Mesendoderm (in vitro differentiated cells): ENCODE data around the gene CNDP1. TPM values are rescaled to one million over a fixed set of nuclear protein-coding genes. Genes with fewer than 3 reads are reported as not detected.

Source experiments
- DNase-seq: peaks from one replicate; pipeline ENCODE4 v3.0.0; 2013
- H2AK5ac ChIP-seq: 2 replicates; pipeline ENCODE4 v1.6.1; 2013; ENCODE audit warnings: low read length, inconsistent platforms
- H2BK120ac ChIP-seq: 2 replicates; pipeline ENCODE4 v1.6.1; 2013; ENCODE audit warnings: low read depth, mild to moderate bottlenecking, low read length, moderate library complexity, mixed read lengths
- H2BK15ac ChIP-seq: replicated peaks from 2 replicates; pipeline ENCODE4 v1.6.1; 2013; ENCODE audit warnings: low read depth, mild to moderate bottlenecking, moderate library complexity
- H2BK5ac ChIP-seq: 2 replicates; pipeline ENCODE4 v1.6.1; 2013; ENCODE audit warnings: low read length, inconsistent platforms
- H3K18ac ChIP-seq: 2 replicates; pipeline ENCODE4 v1.6.1; 2013; ENCODE audit warnings: mild to moderate bottlenecking, low read length, mixed read lengths
- H3K23ac ChIP-seq: one replicate; pipeline ENCODE4 v1.6.1; 2013; ENCODE audit warnings: low read length
- H3K27ac ChIP-seq: 2 replicates; pipeline ENCODE4 v1.5.1; 2013; ENCODE audit warnings: low read depth, mild to moderate bottlenecking, inconsistent platforms, low read length, moderate library complexity
- H3K27me3 ChIP-seq: 2 replicates; pipeline ENCODE4 v1.6.1; 2013; ENCODE audit warnings: low read length, control low read depth, mild to moderate bottlenecking, inconsistent platforms; ENCODE audit not compliant: insufficient read depth, poor library complexity
- H3K36me3 ChIP-seq: 2 replicates; pipeline ENCODE4 v1.6.1; 2013; ENCODE audit warnings: low read length, inconsistent platforms; ENCODE audit not compliant: control insufficient read depth, insufficient read depth
- H3K4ac ChIP-seq: one replicate; pipeline ENCODE4 v1.6.1; 2013; ENCODE audit warnings: low read depth, mild to moderate bottlenecking, low read length, moderate library complexity
- H3K4me1 ChIP-seq: 2 replicates; pipeline ENCODE4 v1.6.1; 2013; ENCODE audit warnings: low read depth, low read length, inconsistent platforms; ENCODE audit not compliant: control insufficient read depth
- H3K4me2 ChIP-seq: 2 replicates; pipeline ENCODE4 v1.6.1; 2013; ENCODE audit warnings: low read length
- H3K4me3 ChIP-seq: 2 replicates; pipeline ENCODE4 v1.5.1; 2013; ENCODE audit warnings: mild to moderate bottlenecking, low read length
- H3K56ac ChIP-seq: one replicate; pipeline ENCODE4 v1.6.1; 2013; ENCODE audit warnings: low read length
- H3K79me1 ChIP-seq: 2 replicates; pipeline ENCODE4 v1.6.1; 2013; ENCODE audit warnings: low read length, inconsistent platforms
- H3K79me2 ChIP-seq: 2 replicates; pipeline ENCODE4 v1.6.1; 2013; ENCODE audit warnings: mild to moderate bottlenecking, low read length; ENCODE audit not compliant: control insufficient read depth, insufficient read depth
- H3K9ac ChIP-seq: 2 replicates; pipeline ENCODE4 v1.6.1; 2013; ENCODE audit warnings: low read length, inconsistent platforms
- H4K5ac ChIP-seq: one replicate; pipeline ENCODE4 v1.6.1; 2013; ENCODE audit warnings: low read length
- H4K8ac ChIP-seq: one replicate; pipeline ENCODE4 v1.6.1; 2013; ENCODE audit warnings: low read depth, mild to moderate bottlenecking, control low read depth, low read length, moderate library complexity
- WGBS: extraction: QIAGEN DNeasy Blood & Tissue Kit; methylation state at CpG from one replicate; pipeline ENCODE4 v1.1.7; 2013; ENCODE audit warnings: low lambda C conversion rate, missing lambda C conversion rate; ENCODE audit not compliant: insufficient coverage; ENCODE audit errors: extremely low coverage; 5-methylcytosine and 5-hydroxymethylcytosine counted together
- polyA plus RNA-seq, 2 experiments: library from polyadenylated mRNA; stranded (reverse); fragments of 200-250 nt; gene quantifications; one replicate each; pipeline ENCODE4 v1.2.3, GENCODE V29; 2013

CNDP1 gene, protein sequence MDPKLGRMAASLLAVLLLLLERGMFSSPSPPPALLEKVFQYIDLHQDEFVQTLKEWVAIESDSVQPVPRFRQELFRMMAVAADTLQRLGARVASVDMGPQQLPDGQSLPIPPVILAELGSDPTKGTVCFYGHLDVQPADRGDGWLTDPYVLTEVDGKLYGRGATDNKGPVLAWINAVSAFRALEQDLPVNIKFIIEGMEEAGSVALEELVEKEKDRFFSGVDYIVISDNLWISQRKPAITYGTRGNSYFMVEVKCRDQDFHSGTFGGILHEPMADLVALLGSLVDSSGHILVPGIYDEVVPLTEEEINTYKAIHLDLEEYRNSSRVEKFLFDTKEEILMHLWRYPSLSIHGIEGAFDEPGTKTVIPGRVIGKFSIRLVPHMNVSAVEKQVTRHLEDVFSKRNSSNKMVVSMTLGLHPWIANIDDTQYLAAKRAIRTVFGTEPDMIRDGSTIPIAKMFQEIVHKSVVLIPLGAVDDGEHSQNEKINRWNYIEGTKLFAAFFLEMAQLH
- polyA plus RNA-seq (2013, experiment 1 of 2) = 0.04 TPM
- 0.03 TPM for polyA plus RNA-seq (2013, experiment 2 of 2)

DNA sequence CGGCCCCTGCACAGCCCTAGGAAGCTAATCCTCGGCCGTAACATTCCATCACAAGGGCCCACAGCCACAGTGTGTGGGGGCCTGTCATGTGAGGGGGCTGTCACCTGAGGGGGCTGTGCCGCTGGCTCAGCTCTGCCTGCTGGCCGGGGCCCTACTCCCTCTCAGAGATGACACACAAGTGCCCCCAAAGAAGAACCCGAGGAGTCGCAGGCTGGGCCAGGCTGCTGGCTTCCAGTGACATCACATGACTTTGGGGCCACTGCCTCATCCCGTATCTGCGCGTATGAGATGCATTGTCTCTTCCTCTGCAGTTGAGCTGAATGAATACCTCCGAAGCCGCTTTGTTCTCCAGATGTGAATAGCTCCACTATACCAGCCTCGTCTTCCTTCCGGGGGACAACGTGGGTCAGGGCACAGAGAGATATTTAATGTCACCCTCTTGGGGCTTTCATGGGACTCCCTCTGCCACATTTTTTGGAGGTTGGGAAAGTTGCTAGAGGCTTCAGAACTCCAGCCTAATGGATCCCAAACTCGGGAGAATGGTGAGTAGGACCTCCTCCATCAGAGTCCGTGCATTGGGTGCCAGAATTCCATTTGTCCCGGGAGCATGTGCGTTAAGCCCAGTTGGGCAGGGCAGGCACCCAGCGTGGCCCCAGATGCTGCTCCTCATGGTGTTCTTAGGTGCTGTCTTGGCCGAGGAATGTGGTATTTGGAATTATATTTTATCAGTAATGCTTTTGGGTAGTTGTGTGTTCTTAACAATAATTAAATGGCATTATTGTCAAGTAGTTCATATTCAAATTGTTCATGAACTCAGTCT lies at the start of gene CNDP1:
Gene CNDP1 (plus strand): TSS at position 351 of the 820 bp plus-strand sequence. CDS start 168 bp downstream, at position 519.
- Histone ChIP-seq H3K27me3 (no peaks in the 10 kb centered on the region), H4K5ac (no peak within 1 kb of the TSS), H3K18ac (no peak within 1 kb of the TSS), H3K4me2 (no peak within 1 kb of the TSS), H3K79me2 (no peaks in the 10 kb centered on the region), H3K79me1 (no peaks in the 10 kb centered on the region), H2BK5ac (no peak within 1 kb of the TSS), H3K36me3 (no peaks in the 10 kb centered on the region), H3K56ac (no peak within 1 kb of the TSS), H3K23ac (no peak within 1 kb of the TSS), H2AK5ac (no peak within 1 kb of the TSS), H3K4me3 (no peak within 1 kb of the TSS), H2BK120ac (no peak within 1 kb of the TSS), H4K8ac (no peak within 1 kb of the TSS), H3K4me1 (no peaks in the 10 kb centered on the region), H3K4ac (no peak within 1 kb of the TSS), H3K27ac (no peak within 1 kb of the TSS), H2BK15ac (no peak within 1 kb of the TSS), H3K9ac (no peak within 1 kb of the TSS)
- no CpG with 5 or more reads among the region's 21 CpGs for WGBS
- no peak for DNase-seq

DNA sequence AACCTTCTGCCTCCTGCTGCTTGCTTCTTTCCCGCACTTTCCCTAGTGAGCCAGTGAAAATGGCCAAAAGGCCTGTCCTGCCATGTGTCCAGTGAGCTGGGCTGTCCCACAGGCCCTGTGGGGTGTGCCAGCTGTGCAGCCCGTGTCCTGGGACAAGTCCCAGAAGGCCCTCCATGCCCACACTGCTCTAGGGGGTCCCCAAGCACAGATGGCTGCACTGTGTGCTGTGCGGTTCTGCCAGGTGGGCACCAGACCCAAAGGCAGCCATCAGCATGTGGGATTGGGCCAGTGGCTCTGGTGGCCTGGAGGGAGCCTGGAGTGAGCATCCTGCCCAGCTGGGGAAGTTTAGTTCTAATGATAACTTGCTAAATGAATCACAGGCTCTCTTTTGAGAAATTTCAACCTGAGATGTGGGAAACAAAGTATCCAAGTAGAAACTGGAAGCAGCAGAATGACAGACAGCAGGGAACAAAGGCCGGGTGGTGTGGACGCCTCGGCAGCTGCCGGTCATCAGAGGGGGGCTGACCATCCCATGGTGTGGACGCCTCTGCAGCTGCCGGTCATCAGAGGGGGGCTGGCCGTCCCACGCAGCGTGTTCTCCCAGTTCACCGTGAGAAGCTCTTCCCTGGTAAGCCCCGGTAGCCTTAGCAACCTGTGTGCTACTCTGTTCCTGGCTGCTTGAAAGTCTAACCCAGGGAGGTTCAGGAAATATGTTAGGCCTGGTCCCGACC lies 48.0 kb upstream of the CNDP1 start:
- no peak overlapping the region for H2BK5ac ChIP-seq
- no peak overlapping the region for H3K27ac ChIP-seq
- no peak overlapping the region for H3K4me3 ChIP-seq
- no peak overlapping the region for H2BK15ac ChIP-seq
- no peak overlapping the region for H3K18ac ChIP-seq
- H3K9ac ChIP-seq = no peak overlapping the region
- H3K27me3 ChIP-seq = no peaks in the 10 kb centered on the region
- no peak overlapping the region for H4K8ac ChIP-seq
- H2AK5ac ChIP-seq = no peak overlapping the region
- H3K4me1 ChIP-seq = no peaks in the 10 kb centered on the region
- no CpG with 5 or more reads among the region's 15 CpGs for WGBS
- no peak overlapping the region for H2BK120ac ChIP-seq
- DNase-seq = no peak
- no peaks in the 10 kb centered on the region for H3K36me3 ChIP-seq
- no peaks in the 10 kb centered on the region for H3K79me2 ChIP-seq
- H3K4me2 ChIP-seq = no peak overlapping the region
- no peak overlapping the region for H3K4ac ChIP-seq
- no peak overlapping the region for H3K56ac ChIP-seq
- H3K79me1 ChIP-seq = no peaks in the 10 kb centered on the region
- no peak overlapping the region for H3K23ac ChIP-seq
- no peak overlapping the region for H4K5ac ChIP-seq

DNA sequence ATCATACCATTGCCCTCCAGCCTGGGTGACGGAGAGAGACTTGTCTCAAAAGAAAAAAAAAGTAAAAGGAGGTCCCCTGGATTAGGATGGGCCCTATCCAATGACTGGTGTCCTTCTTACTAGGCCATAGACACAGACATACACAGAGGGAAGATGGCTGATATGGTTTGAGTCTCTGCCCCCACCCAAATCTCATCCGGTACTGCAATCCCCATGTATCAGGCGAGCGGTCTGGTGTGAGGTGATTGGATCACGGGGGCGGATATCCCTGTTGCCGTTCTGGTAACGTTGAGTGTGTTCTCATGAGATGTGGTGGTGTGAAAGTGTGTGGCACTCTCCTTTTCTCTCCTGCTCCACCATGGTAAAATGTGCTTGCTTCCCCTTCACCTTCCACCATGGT lies 45.9 kb upstream of the CNDP1 start:
- H3K56ac ChIP-seq = no peak overlapping the region
- no peak overlapping the region for H2AK5ac ChIP-seq
- WGBS = no CpG with 5 or more reads among the region's 8 CpGs

DNA sequence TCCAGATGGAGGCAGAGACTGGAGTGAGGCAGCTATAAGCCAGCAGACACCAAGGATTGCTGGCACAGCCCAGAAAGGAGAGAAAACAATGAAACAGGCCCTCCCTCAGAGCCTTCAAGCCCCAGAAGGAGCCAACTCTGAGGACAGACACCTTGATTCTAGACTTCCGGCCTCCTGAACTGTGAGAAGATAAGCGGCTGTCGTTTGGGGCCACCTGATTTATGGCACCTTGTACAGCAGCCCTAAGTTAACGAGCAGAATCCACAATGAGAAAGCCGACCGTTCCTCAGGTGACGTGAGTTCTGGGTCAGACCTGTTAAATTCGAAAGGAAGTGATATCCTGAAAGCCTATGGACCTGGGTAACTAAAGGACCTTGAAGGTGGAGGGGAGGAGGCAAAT lies 45.4 kb upstream of the CNDP1 start:
- no peak overlapping the region for H3K27ac ChIP-seq
- no CpG with 5 or more reads among the region's 8 CpGs for WGBS
- H3K4me3 ChIP-seq = no peak overlapping the region
- H3K56ac ChIP-seq = no peak overlapping the region
- no peak overlapping the region for H3K4me2 ChIP-seq
- H4K8ac ChIP-seq = no peak overlapping the region
- H3K4ac ChIP-seq = no peak overlapping the region
- no peak overlapping the region for H4K5ac ChIP-seq
- no peak overlapping the region for H3K9ac ChIP-seq
- no peak overlapping the region for H2BK15ac ChIP-seq
- no peak overlapping the region for H2BK120ac ChIP-seq
- H3K4me1 ChIP-seq = no peaks in the 10 kb centered on the region
- H3K27me3 ChIP-seq = no peaks in the 10 kb centered on the region
- H3K36me3 ChIP-seq = no peaks in the 10 kb centered on the region
- H3K18ac ChIP-seq = no peak overlapping the region
- no peaks in the 10 kb centered on the region for H3K79me2 ChIP-seq
- H3K79me1 ChIP-seq = no peaks in the 10 kb centered on the region
- no peak for DNase-seq
- no peak overlapping the region for H3K23ac ChIP-seq
- no peak overlapping the region for H2AK5ac ChIP-seq
- H2BK5ac ChIP-seq = no peak overlapping the region

More for the DNA sequence above, 45.9 kb upstream of the CNDP1 start:
- no peak overlapping the region for H3K18ac ChIP-seq
- no peak overlapping the region for H2BK5ac ChIP-seq
- no peak overlapping the region for H2BK120ac ChIP-seq
- H3K36me3 ChIP-seq = no peaks in the 10 kb centered on the region
- no peak overlapping the region for H3K27ac ChIP-seq
- H3K4me2 ChIP-seq = no peak overlapping the region
- no peak overlapping the region for H3K9ac ChIP-seq
- H3K4ac ChIP-seq = no peak overlapping the region
- no peaks in the 10 kb centered on the region for H3K27me3 ChIP-seq
- no peak overlapping the region for H3K4me3 ChIP-seq
- H4K8ac ChIP-seq = no peak overlapping the region
- H3K23ac ChIP-seq = no peak overlapping the region
- H4K5ac ChIP-seq = no peak overlapping the region
- no peak overlapping the region for H2BK15ac ChIP-seq
- DNase-seq = no peak
- H3K79me1 ChIP-seq = no peaks in the 10 kb centered on the region
- H3K79me2 ChIP-seq = no peaks in the 10 kb centered on the region
- no peaks in the 10 kb centered on the region for H3K4me1 ChIP-seq

DNA sequence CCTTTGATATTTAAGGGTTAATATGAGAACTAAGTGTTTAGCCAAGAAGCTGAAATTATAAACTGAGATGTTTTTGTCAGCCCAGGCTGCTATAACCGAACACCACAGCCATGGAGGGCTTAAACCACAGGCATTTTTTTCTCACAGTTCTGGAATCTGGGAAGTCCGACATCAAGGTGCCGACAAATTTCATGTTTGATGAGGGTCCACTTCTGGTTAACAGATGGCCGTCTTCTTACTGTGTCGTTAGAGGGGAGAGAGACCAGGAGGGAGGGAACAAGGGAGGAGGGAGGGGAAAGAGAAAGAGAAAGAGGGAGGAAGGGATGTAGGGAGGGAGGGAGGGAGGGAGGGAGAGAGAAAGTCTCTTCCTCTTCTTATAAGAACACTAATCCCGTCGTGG lies 44.6 kb upstream of the CNDP1 start:
- Histone ChIP-seq H3K27me3 (no peaks in the 10 kb centered on the region), H3K4me3 (no peak overlapping the region), H3K79me1 (no peaks in the 10 kb centered on the region), H3K4me1 (no peaks in the 10 kb centered on the region), H3K56ac (no peak overlapping the region), H3K79me2 (no peaks in the 10 kb centered on the region), H2BK15ac (no peak overlapping the region), H4K5ac (no peak overlapping the region), H3K18ac (no peak overlapping the region), H3K4ac (no peak overlapping the region), H3K23ac (no peak overlapping the region), H3K4me2 (no peak overlapping the region), H3K9ac (no peak overlapping the region), H2BK5ac (no peak overlapping the region), H4K8ac (no peak overlapping the region), H3K27ac (no peak overlapping the region), H3K36me3 (no peaks in the 10 kb centered on the region), H2AK5ac (no peak overlapping the region), H2BK120ac (no peak overlapping the region)
- no CpG with 5 or more reads among the region's 7 CpGs for WGBS
- no peak for DNase-seq
